GM19395 (cell line): ENCODE measurements around the gene ATAD5.
A peak's percentile ranks its signal among the peaks of the same experiment; 100 is the strongest.
"Not testable (repeated sequence)": the region's sequence is repeated elsewhere in the genome, so short reads cannot be mapped to it uniquely, and the experiment has no call there.

Source experiments
- ATAC-seq: cut with Tn5 transposase; IDR thresholded peaks from one replicate; pipeline ENCODE4 v1.9.1; 2021; ENCODE audit warnings: mild to moderate bottlenecking, moderate library complexity; ENCODE audit not compliant: unreplicated experiment

The ATAD5 gene

DNA sequence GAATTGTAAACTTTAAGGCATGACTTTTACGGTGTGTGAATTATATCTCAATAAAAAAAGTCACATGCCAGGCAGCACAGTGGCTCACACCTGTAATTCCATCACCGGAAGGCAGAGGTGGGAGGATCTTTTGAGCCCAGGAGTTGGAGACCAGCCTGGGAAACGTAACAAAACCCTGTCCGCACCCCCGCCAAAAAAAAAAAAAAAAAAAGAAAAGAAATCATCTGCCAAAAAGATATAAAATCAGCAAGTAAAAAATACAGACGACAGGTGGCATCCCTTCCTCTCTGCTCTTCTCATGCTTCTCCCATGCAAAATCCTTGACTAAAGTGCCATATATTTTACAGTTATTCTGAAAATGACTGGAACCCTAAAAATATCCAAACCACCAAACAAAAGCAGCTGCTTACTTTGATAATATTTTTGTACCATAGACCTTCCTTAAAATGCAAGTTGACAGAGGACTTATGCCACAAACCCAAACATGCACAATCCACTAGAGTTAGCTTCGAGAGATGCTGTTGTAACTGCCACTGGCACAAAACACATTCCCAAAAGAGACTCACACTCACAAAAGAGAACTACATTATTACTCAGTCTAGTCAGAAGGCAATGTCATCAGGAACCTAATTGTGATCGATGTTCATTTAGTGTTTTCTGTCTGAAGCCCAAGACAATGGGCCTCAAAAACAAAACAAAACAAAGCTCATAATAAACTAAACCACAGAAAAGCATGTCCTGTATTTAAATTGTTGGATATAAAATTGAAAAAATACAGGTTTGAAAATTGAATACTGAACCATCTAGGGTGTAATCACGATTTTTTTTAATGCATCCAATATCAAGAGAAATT lies 9.7 kb upstream of the ATAD5 start:
- no peak for ATAC-seq

DNA sequence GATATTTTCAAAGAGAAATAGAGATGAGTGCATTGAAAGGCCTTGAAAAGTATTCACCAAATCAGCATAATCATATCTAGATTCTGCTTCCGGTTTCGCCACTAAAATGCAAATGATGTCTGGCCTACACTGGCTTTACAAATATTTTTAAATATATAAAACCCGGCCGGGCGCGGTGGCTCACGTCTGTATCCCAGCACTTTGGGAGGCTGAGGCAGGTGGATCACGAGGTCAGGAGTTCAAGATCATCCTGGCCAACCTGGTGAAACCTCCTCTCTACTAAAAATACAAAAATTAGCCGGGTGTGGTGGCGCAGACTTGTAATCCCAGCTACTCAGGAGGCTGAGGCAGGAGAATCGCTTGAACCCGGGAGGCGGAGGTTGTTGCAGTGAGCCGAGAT lies 8.8 kb upstream of the ATAD5 start:
- not testable (repeated sequence) for ATAC-seq

DNA sequence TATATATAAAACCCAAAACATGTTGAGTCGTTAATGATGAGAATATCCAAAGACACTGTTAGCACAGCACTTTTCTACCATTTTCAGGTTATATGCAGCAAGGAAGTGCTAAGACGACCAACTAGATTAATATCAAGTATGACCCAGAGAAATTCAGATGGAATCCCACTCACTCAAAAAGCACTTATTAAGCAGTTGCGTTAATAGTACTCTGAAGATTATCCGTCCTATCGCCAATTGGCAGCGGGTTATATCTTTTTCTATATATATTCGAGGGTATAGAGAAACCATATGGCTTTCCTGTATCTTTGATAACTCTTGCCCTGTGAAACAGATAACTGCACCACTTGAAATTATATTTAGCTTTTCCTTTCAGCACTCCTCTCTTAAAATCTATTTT lies 8.3 kb upstream of the ATAD5 start:
- ATAC-seq: no peak

DNA sequence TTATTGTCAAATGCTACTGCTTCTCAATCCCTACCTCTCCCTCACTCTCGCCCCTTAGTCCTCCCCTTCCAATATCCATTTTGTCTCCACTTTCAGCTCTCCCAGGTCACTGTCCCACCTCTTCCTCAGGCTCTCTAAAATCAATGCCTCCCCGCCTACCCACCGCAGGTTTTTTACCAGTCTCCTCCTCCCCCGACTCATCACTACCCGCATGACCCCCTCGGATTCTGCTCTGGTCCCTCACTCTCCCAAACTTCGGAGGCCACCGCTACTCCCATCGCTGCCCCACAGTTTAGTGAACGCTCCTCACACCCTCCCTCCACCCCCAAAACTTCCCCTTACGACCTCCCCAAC lies 7.8 kb upstream of the ATAD5 start:
- ATAC-seq: peak; percentile 5

DNA sequence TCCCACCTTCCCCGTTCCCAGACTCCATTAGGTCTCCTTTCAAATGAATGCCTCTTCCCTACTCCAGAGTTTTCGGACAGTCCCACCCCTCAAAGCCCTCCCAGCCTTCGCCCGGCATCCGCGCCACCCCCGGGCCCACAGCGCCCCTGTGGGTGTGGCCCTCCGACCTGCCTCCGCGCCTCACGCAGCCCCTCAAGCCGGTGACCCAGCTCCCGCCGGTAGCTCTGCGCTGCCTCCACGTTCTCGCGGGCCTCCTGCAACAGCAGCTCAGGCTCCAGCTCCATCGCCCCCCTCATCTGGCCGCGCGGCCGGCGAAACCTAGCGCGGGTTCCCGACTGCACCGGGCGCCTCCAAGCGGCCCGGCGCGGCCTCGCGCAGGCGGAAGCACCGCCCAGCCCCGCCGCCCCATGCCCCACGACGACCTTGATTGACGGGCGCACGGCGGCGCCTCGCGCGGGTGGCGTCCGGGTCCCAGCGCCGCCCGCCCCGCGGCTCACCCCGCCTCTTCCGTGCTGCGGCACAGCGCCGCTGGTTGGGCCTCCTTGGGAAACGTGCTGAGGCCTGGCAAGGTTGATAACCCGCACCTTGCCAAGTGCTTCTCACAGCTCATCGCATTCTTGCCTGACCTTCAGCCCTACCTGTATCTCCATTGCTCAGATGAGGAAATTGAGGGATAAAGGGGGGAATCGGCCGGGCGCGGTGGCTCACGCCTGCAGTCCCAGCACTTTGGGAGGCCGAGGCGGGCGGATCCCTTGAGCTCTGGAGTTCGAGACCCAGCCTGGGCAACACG lies 7.2 kb upstream of the ATAD5 start, which contains the start of gene CRLF3:
Gene CRLF3, minus strand, starts transcription at position 337 of the 790 bp plus-strand sequence. Its CDS starts 41 bp downstream, at position 296.
- peak; percentile 72 for ATAC-seq

DNA sequence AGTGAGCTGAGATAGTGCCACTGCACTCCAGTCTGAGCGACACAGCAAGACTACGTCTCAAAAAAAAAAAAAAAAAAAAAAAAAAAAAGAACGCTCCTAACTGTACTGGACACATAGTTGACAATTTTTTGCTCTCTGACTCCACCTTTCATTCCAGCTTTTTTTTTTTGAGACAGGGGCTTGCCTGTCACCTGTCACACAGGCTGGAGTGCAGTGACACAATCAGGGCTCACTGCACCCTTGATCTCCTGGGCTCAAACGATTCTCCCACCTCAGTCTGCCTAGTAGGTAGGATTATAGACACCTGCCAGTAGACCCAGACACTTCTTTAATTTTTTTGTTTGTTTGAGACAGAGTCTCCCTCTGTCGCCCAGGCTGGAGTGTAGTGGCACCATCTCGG lies 4.7 kb upstream of the ATAD5 start:
- no peak for ATAC-seq

DNA sequence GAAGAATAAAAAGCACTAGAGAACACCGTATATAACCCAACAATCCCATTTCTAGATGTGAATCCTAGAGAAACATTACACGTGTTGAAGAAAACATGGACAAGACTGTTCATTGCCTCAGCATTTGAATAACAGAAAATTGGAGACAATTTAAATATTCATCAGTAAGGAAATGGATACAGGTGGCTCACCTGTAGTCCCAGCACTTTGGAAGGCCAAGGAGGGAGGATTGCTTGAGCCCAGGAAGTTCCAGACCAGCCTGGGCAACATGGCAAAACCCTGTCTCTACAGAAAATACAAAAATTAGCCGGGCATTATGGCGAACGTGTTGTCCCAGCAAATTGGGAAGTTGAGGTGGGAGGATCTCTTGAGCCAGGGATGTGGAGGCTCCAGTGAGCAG lies 2.7 kb upstream of the ATAD5 start:
- ATAC-seq: no peak

DNA sequence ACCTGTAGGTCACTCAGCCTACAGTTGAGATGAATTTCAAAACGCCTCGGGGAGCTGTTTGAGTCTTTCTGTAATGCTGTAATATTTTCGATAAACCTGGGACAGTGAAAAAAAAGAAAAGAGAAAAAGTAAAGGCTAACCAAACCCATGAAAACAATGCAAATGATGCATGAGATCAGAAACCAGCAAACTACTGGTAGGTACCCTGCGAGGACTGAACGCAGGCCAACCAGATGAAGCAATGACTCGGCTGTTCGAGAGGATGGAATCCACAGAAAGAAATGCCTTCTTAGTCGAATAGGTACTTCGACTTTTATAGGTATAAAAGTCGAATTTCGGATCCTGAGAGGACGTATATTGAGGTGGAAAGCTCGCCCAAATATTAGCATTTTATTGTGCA lies 509 bp upstream of the ATAD5 start:
- no peak for ATAC-seq

DNA sequence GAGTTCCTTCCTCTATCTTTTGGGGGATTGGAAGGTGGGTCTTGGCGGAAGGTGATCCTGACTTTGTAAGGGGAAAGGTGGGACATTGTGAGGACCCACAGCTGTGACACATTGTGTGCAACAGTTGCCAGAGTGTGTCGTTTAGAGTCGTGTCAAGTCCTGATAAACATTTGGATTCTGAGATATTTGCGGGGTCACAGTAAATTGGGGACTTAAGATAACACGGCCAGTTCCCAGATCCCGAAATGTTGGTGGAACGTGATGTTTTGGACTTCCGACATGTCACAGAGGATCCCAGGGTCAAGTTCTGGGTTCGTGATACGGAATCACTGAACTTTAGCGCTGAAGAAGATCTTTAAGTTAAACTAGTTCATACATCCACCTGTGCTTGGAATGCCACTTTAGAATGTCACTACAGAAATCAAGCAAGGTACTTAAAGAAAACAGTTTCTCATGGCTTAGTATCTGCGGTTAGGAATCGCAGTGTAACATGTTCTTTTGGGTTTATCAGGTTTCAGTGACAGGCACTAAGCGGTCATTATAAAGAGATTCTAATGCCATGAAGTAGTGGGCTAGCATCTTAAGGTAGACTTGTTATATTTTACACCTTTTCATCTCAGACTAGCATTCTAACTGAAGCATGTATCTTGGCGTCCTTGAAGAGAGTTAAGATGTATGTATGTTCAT lies 815 bp downstream of the ATAD5 start:
- ATAC-seq: no peak

DNA sequence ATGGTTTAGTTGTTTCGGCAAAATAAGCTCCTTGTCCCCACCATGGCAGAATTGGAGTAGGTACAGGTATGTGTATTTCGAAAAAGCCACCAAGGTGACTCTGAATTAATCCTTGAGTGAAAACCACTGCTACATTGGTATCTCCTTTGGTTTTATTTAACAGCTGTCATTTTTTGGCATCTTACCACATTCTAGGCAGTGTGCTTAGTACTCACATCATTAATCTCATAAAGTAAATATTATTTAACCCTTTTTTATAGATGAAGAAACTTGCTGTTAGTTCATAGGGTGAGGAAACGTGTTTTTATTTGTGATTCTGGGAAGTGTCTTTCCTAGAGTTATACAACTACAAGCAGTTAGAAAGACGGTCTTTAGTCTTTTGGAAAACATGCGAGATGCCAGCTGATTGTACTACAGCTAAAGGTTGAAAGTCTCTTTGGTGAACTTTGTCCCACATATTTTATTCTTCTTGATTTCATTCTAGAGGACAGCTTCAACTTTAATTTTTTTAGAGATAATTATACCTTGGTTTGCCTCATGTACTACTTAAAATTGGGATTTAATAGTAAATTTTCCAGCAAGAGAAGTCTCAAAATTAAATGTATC lies 6.5 kb downstream of the ATAD5 start:
- no peak for ATAC-seq

DNA sequence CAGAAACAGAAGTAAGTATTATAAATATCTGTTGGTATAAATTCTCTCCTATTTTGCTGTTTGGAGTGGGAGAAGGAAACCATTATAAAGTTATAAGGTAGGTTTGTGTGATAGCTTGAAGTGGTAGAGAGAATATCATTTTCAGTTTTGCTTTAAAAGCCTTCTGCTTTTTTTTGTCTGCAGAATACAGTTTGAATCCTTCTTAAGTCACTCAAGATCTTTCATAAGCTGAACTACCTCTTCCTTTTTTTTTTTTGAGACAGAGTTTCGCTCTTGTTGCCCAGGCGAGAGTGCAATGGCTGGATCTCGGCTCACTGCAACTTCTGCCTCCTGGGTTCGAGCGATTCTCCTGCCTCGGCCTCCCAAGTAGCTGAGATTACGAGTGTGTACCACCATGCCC lies 9.0 kb downstream of the ATAD5 start:
- no peak for ATAC-seq

DNA sequence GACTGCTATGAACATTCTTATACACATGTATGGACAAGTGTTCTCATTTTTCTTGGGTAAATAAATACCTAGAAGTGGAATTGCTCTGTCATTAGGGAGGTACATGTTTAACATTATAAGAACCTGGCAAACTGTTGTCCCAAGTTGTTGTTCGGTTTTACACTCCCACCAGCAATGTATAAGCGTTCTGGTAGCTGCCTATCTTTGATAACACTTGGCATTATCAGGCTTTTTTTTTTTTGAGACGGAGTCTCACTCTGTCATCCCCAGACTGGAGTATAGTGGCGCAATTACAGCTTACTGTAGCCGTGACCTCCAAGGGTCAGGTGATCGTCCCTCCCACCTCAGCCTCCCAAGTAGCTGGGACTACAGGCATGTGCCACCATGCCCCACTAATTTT lies 16.3 kb downstream of the ATAD5 start:
- ATAC-seq: no peak

DNA sequence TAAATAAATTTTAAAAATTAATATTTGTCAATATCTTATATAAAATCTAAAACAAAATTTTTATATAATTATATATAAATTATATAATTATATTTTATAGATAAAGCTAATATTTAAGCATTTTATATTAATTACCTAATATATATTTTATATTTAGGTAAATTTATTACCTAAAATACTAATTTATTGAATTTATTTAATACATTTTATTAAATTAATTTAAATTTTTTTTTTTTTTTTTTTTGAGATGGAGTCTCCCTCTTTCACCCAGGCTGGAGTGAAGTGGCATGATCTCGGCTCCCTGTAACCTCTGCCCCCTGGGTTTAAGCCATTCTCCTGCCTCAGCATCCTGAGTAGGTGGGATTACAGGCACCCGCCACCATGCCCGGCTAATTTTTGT lies 22.4 kb downstream of the ATAD5 start:
- ATAC-seq: no peak

DNA sequence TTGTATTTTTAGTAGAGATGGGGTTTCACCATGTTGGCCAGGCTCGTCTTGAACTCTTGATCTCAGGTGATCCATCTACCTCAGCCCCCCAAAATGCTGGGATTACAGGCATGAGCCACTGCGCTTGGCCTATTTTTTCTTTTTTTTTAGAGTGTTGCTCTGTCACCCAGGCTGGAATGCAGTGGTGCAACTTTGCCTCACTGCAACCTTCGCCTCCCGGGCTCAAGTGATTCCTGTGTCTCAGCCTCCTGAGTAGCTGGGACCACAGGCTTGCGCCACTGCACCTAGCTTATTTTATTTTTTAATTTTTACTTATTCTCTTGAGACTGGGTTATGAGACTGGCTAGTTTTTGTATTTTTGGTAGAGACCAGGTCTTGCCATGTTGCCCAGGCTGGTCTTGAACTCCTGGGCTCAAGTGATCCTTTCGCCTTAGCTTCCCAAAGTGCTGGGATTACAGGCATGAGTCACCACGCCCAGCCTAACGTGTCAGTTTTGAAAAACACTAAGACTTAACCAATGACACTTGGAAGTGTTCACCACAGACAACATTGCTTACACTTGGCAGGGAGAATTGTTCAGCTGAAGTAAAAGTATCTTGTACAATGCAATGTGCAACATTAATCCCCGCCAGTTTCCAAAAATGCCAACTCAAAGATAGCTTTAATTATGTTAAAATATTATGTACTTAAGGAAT lies 26.9 kb downstream of the ATAD5 start:
- no peak for ATAC-seq

DNA sequence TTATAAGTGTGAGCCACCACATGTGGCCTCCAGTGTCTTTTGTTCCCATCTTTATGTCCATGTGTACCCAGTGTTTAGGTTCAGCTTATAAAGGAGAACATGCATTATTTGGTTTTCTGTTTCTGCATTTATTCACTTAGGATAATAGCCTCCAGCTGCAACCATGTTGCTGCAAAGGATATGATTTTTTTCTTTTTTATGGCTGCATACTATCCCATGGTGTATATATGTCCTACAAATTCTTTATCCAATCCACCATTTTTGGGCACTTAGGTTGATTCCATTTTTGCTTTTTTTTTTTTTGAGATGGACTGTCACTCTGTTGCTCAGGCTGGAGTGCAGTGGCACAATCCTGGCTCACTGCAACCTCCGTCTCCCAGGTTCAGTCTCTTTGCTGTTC lies 32.9 kb downstream of the ATAD5 start:
- ATAC-seq: no peak

DNA sequence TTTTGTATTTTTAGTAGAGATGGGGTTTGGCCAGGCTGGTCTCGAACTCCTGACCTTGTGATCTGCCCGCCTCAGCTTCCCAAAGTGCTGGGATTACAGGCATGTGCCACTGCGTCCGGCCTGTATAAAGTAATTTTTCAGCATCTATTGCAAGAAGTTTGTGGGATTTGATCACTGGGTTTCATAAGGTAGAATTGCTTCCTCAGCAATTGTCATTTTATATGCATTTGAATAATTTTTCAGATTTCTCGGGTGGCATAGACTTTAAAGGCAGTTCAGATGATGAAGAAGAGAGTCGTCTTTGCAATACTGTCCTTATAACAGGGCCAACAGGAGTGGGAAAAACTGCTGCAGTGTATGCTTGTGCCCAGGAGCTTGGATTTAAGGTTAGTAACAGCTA lies 37.2 kb downstream of the ATAD5 start:
- ATAC-seq: no peak

DNA sequence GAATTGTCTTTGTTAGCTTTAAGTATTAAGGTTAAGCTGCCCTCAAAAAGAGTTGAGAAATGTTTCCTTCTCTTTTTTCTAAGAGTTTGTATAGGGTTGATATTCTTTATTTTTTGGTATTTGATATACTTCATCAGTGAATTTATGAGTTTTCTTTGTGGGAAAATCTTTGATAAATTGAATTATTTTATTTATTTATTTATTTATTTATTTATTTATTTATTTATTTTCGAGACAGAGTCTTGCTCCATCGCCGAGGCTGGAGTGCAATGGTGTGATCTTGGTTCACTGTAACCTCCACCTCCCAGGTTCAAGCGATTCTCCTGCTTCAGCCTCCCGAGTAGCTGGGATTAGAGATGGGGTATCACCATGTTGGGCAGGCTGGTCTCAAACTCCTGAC lies 54.4 kb downstream of the ATAD5 start:
- no peak for ATAC-seq

DNA sequence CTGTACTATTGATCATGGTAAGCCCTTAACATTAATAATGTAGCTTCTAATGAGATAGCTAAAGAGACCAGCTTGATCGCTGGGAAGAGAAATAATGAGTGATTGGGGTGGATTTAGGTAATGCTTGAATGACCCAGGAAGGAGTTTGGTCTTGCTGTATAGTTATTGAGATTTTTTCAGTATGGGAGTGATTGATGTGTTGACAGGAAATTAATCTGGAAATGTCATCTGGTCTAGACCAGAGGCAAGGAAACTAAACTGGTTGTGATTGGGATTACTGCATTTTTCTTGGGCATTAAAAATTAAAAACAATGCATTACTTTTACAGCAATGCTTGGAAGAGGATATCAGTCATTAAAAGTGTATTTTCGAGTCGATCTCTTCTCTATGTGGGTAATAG lies 62.5 kb downstream of the ATAD5 start:
- ATAC-seq: no peak

DNA sequence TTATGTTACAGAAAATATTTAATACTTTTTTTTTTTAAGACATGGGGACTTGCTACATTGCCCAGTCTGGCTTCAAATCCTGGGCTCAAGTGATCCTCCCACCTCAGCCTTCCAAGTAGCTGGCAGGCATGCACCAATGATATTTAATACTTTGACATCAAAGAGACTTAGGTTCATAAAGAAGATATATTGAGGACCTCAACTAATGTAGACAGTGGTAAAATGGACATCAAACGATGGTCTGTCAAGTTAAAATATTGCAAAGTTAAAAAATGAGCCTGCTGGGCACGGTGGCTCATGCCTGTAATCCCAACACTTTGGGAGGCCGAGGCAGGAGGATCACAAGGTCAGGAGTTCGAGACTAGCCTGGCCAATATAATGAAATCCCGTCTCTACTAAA lies 65.5 kb downstream of the ATAD5 start:
- no peak for ATAC-seq

DNA sequence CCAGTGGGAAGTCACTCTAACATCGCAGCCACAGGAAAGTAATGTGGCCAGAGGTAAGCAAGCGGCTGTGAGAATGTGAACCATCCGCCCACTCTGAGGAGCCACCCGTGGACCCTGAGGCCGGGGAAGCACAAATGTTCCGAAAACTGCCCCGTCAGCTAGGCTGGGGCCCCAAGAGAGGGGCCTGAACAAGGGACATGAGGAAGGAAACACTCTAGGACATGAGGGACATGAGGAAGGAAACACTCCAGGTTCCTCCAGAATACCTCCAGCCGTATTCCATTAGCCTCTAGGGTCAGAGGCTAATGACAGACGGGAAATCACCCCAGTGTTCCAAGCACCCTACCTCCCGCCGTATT lies 74.0 kb downstream of the ATAD5 start:
- peak; percentile 36 for ATAC-seq
